B cell (primary cell): ENCODE measurements around the gene CHTF8. TPM values are rescaled to one million over a fixed set of nuclear protein-coding genes. Genes with fewer than 3 reads are reported as not detected.
A peak's percentile ranks its signal among the peaks of the same experiment; 100 is the strongest.

Experiments used
- ATAC-seq: fragments of 200-7000 bp; cut with Tn5 transposase; one replicate; pipeline ENCODE4 v1.10.0; 2021; ENCODE audit warnings: low read depth, mild to moderate bottlenecking, moderate number of reproducible peaks, moderate library complexity
- CTCF ChIA-PET: fragments of 350-600 bp; sonication (Branson Sonifier 250); formaldehyde crosslinking; loops from one replicate; lab custom pipeline; 2021; ENCODE audit warnings: antibody characterized with exemption, inconsistent platforms; lab: Charles Lee
- POLR2A ChIA-PET: fragments of 350-600 bp; sonication (Branson Sonifier 250); formaldehyde crosslinking; loops from one replicate; lab custom pipeline; 2021; ENCODE audit warnings: antibody characterized with exemption; lab: Charles Lee
- DNase-seq: peaks from one replicate; pipeline ENCODE4 v3.0.0; 2013
- H2AFZ ChIP-seq: 2 replicates; pipeline ENCODE4 v1.6.1; 2012; ENCODE audit warnings: mild to moderate bottlenecking, low read depth, low read length; ENCODE audit not compliant: insufficient read depth, poor library complexity, severe bottlenecking
- H3K27ac ChIP-seq, 2 donors: 1 replicate in 1 of 2; 2 replicates in 1 of 2; pipeline ENCODE4 v1.5.1; 2012 to 2013; ENCODE audit warnings: low read length in 2 of 2, mild to moderate bottlenecking in 2 of 2, moderate library complexity in 1 of 2
- H3K27me3 ChIP-seq, 4 experiments: fragments of 200-600 bp in 1 of 4; sonication (generic) in 1 of 4; replicated peaks in 1 of 4; 1 replicate in 2 of 4; 2 replicates in 2 of 4; pipeline versions ENCODE4 v1.6.1 to v1.7.0; 2013 to 2016; ENCODE audit warnings: low read length in 3 of 4, mild to moderate bottlenecking in 2 of 4, mixed read lengths in 1 of 4, moderate library complexity in 1 of 4; ENCODE audit not compliant: insufficient read depth in 4 of 4, control insufficient read depth in 3 of 4; ENCODE audit errors: control extremely low read depth in 1 of 4
- H3K36me3 ChIP-seq, 2 experiments: replicated peaks in 1 of 2; 1 replicate in 1 of 2; 2 replicates in 1 of 2; pipeline versions ENCODE4 v1.6.1 to v1.7.1; 2013; ENCODE audit warnings: low read length in 1 of 2; ENCODE audit not compliant: insufficient read depth in 2 of 2, control insufficient read depth in 1 of 2; ENCODE audit errors: control extremely low read depth in 1 of 2, extremely low read depth in 1 of 2
- H3K4me1 ChIP-seq, 2 donors: fragments of 200-600 bp in 1 of 2; sonication (generic) in 1 of 2; 1 replicate in 1 of 2; 2 replicates in 1 of 2; pipeline versions ENCODE4 v1.5.1 to v1.6.1; 2013 to 2017; ENCODE audit warnings: low read length in 2 of 2; ENCODE audit not compliant: control insufficient read depth in 2 of 2, insufficient read depth in 2 of 2
- H3K4me2 ChIP-seq: replicated peaks from 2 replicates; pipeline ENCODE3; 2012; ENCODE audit warnings: mild to moderate bottlenecking, low read depth, low read length; ENCODE audit not compliant: poor library complexity, severe bottlenecking
- H3K4me3 ChIP-seq, 5 experiments: fragments of 200-600 bp in 1 of 5; sonication (generic) in 1 of 5; 1 replicate in 3 of 5; 2 replicates in 2 of 5; pipeline versions ENCODE4 v1.5.1 to v1.7.0; 2011 to 2016; ENCODE audit warnings: low read length in 4 of 5, mild to moderate bottlenecking in 4 of 5, low read depth in 2 of 5, control low read depth in 1 of 5, moderate library complexity in 1 of 5; ENCODE audit not compliant: insufficient read depth in 1 of 5; ENCODE audit errors: control extremely low read depth in 1 of 5, extremely low read depth in 1 of 5
- H3K79me2 ChIP-seq: fragments of 200-600 bp; sonication (generic); one replicate; pipeline ENCODE4 v1.6.0; 2016; ENCODE audit warnings: low read length; ENCODE audit not compliant: control insufficient read depth, insufficient read depth
- H3K9ac ChIP-seq: fragments of 200-600 bp; sonication (generic); 2 replicates; pipeline ENCODE4 v1.6.1; 2017; ENCODE audit warnings: mild to moderate bottlenecking, low read length, moderate library complexity
- H3K9me3 ChIP-seq, 3 donors: one replicate each; pipeline versions ENCODE4 v1.6.1 to v1.7.1; 2013; ENCODE audit warnings: low read length in 2 of 3; ENCODE audit not compliant: control insufficient read depth in 2 of 3, insufficient read depth in 1 of 3; ENCODE audit errors: control extremely low read depth in 1 of 3
- H4K20me1 ChIP-seq: 2 replicates; pipeline ENCODE4 v1.6.0; 2012; ENCODE audit warnings: mild to moderate bottlenecking, low read length; ENCODE audit not compliant: insufficient read depth, control insufficient read depth, poor library complexity, severe bottlenecking
- H3K27ac Mint-ChIP-seq: one replicate; pipeline ENCODE4 v1.8.0; 2021; ENCODE audit warnings: mixed read lengths
- H3K27me3 Mint-ChIP-seq: one replicate; pipeline ENCODE4 v1.8.0; 2021; ENCODE audit warnings: mixed read lengths
- H3K4me1 Mint-ChIP-seq: one replicate; pipeline ENCODE4 v1.8.0; 2021; ENCODE audit warnings: mixed read lengths
- H3K4me3 Mint-ChIP-seq: one replicate; pipeline ENCODE4 v1.8.0; 2021; ENCODE audit warnings: mixed read lengths
- H3K9me3 Mint-ChIP-seq: one replicate; pipeline ENCODE4 v1.8.0; 2022; ENCODE audit warnings: mixed read lengths; ENCODE audit not compliant: insufficient read depth
- EZH2 ChIP-seq: IDR thresholded peaks from 2 replicates; pipeline ENCODE4 v1.6.1; 2012; ENCODE audit warnings: borderline replicate concordance, low read depth, mild to moderate bottlenecking, moderate library complexity, low read length; ENCODE audit not compliant: insufficient read depth, poor library complexity, severe bottlenecking
- WGBS: methylation state at CpG from one replicate; pipeline ENCODE4 v1.1.5; 2013; ENCODE audit warnings: missing lambda C conversion rate; ENCODE audit not compliant: insufficient coverage; 5-methylcytosine and 5-hydroxymethylcytosine counted together
- intact Hi-C: fragments of 100-400 bp; cut with micrococcal nuclease; formaldehyde crosslinking; loops from one replicate; pipeline ENCODE4 v1.10.0; 2022
- polyA plus RNA-seq: library from polyadenylated mRNA; depleted of rRNA; stranded (reverse); fragments of >200 nt; gene quantifications from 2 replicates; pipeline ENCODE4 v1.2.3, GENCODE V29; 2012
- total RNA-seq, 2 donors: library from RNA; stranded (reverse); fragments of 120-200 nt in 1 of 2; gene quantifications; 1 replicate in 1 of 2; 2 replicates in 1 of 2; pipeline versions ENCODE4 v1.2.3 to v1.2.4, GENCODE V29; 2013 to 2022
- TF ChIP-seq, protein P1 (sequence below): fragments of 200-600 bp; IDR thresholded peaks from one replicate; pipeline ENCODE4 v1.8.0; 2022; ENCODE audit warnings: antibody characterized with exemption, mild to moderate bottlenecking

The CHTF8 gene
- total and polyA plus RNA-seq, 2 donors (not counting 1 experiment from before 2014, with no cell fraction given): 65.0 to 112 TPM

DNA sequence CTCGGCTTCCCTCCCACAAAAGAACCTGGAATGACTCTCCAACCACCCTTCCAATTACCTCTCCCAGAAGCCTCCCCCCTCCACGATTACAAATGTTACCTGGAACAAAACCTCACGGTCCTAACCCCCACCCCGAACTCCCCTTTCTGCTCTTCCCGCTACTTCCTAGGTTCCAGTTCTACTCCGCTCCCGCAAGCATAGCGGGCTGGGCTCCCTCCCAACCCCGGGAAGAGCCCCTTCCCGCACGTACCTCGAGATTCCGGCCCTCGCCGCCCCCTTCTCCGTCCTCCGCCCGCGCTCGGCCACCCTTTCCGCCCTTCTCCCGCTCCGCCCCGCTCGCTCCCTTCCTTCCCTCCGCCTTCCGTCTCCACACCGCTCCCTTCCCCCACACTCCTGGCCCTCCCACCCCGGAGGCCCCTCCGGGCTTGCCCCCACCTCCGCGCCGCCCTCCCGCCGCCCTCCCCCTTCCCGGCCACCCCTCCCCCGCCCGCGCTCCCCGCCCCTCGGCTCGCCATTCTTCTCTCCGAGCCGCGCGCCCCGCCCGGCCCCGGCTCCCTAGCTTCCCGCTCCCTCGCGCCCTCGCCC, 457 bp downstream of the CHTF8 start:
- Histone ChIP-seq H3K4me3 (peak overlapping the region; percentile 87 to 96 (median 89)), H3K36me3 (peaks cover 3 to 9% of the 10 kb centered on the region in 2 experiments), H3K27me3 (no peaks in the 10 kb centered on the region), H2AFZ (peak overlapping the region; percentile 92), H3K4me1 (peaks cover 16 to 19% of the 10 kb centered on the region in 2 donors), H3K9ac (peak overlapping the region; percentile 87), H4K20me1 (peaks cover 38% of the 10 kb centered on the region), H3K79me2 (peaks cover 89% of the 10 kb centered on the region), H3K4me2 (peak overlapping the region; percentile 95), H3K9me3 (no peaks in the 10 kb centered on the region), H3K27ac (peak overlapping the region; percentile 66 to 90)
- no peak for DNase-seq
- intact Hi-C loops: loop anchor here (1.0 to 10.0 kb wide), 2 partner anchors 54 to 1467 kb away; partner anchors contain the start of genes ACD, C16orf86, ENKD1 and PARD6A
- peak overlapping the region; percentile 91 for H3K27ac Mint-ChIP-seq
- WGBS: 2% methylated on average over 35 of the region's 53 CpGs
- no peaks in the 10 kb centered on the region for H3K9me3 Mint-ChIP-seq
- peak; percentile 56 for ATAC-seq
- H3K27me3 Mint-ChIP-seq: no peaks in the 10 kb centered on the region
- H3K4me1 Mint-ChIP-seq: peaks cover 45% of the 10 kb centered on the region
- no peak for TF ChIP-seq EZH2
- TF ChIP-seq, protein P1, sequence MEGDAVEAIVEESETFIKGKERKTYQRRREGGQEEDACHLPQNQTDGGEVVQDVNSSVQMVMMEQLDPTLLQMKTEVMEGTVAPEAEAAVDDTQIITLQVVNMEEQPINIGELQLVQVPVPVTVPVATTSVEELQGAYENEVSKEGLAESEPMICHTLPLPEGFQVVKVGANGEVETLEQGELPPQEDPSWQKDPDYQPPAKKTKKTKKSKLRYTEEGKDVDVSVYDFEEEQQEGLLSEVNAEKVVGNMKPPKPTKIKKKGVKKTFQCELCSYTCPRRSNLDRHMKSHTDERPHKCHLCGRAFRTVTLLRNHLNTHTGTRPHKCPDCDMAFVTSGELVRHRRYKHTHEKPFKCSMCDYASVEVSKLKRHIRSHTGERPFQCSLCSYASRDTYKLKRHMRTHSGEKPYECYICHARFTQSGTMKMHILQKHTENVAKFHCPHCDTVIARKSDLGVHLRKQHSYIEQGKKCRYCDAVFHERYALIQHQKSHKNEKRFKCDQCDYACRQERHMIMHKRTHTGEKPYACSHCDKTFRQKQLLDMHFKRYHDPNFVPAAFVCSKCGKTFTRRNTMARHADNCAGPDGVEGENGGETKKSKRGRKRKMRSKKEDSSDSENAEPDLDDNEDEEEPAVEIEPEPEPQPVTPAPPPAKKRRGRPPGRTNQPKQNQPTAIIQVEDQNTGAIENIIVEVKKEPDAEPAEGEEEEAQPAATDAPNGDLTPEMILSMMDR: no peak
- peak overlapping the region; percentile 95 for H3K4me3 Mint-ChIP-seq
- CTCF ChIA-PET: interaction anchor here (0.5 to 4.8 kb wide), 5 partner anchors 8 to 847 kb away, joined by 4 to 29 read pairs (median 7); no protein-coding TSS in a partner anchor
- POLR2A ChIA-PET: interaction anchor here (1.6 kb wide), 1 partner anchor 55 kb away, joined by 6 read pairs; the partner anchor contains the start of gene SNTB2
